A549 (cell line): ENCODE measurements around the gene PTPN1.

ENCODE experiments used
- EP300 ChIP-seq, 2 experiments: fragments of >200 bp; sonication (Bioruptor Twin); formaldehyde crosslinking; IDR thresholded peaks; 2 replicates in 1 of 2; 3 replicates in 1 of 2; pipeline ENCODE4 v1.6.1; 2016 to 2017
- KDM1A ChIP-seq: fragments of 200-600 bp; sonication (generic); IDR thresholded peaks from 2 replicates; pipeline ENCODE4 v1.6.1; 2016; ENCODE audit warnings: low read depth, mild to moderate bottlenecking
- POLR2A ChIP-seq: IDR thresholded peaks from 2 replicates; pipeline ENCODE4 v1.6.1; 2012; ENCODE audit warnings: mild to moderate bottlenecking, low read length
- TF ChIP-seq, protein P1 (sequence below): fragments of >200 bp; sonication (Bioruptor Twin); formaldehyde crosslinking; IDR thresholded peaks from 3 replicates; pipeline ENCODE4 v1.5.1; 2016

GRCh38 chr20:50543326-50543725 lies 33.1 kb downstream of the PTPN1 start:
- no peak for TF ChIP-seq EP300 (IDR thresholded peaks at IDR 0.05)
- TF ChIP-seq, protein P1, sequence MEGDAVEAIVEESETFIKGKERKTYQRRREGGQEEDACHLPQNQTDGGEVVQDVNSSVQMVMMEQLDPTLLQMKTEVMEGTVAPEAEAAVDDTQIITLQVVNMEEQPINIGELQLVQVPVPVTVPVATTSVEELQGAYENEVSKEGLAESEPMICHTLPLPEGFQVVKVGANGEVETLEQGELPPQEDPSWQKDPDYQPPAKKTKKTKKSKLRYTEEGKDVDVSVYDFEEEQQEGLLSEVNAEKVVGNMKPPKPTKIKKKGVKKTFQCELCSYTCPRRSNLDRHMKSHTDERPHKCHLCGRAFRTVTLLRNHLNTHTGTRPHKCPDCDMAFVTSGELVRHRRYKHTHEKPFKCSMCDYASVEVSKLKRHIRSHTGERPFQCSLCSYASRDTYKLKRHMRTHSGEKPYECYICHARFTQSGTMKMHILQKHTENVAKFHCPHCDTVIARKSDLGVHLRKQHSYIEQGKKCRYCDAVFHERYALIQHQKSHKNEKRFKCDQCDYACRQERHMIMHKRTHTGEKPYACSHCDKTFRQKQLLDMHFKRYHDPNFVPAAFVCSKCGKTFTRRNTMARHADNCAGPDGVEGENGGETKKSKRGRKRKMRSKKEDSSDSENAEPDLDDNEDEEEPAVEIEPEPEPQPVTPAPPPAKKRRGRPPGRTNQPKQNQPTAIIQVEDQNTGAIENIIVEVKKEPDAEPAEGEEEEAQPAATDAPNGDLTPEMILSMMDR = no peak
- no peak for TF ChIP-seq POLR2A
- no peak for TF ChIP-seq KDM1A
